H1 (cell line): Measurements from ENCODE around the gene SCART1. TPM values are rescaled to one million over a fixed set of nuclear protein-coding genes. Genes with fewer than 3 reads are reported as not detected.

Source experiments
- CTCF ChIA-PET: fragments of 300-600 bp; sonication (Branson Sonifier 250); formaldehyde crosslinking; loops from one replicate; lab custom pipeline; 2021; ENCODE audit not compliant: partially characterized antibody; lab: Charles Lee
- POLR2A ChIA-PET: fragments of 300-600 bp; sonication (Branson Sonifier 250); formaldehyde crosslinking; loops from one replicate; lab custom pipeline; 2021; ENCODE audit warnings: inconsistent platforms; ENCODE audit not compliant: partially characterized antibody; lab: Charles Lee
- DNase-seq, 2 experiments: peaks; one replicate each; pipeline versions ENCODE4 v3.0.0 to v3.0.0-alpha.2; 2010 to 2022; ENCODE audit warnings: low spot score in 2 of 2, low read depth in 1 of 2, mixed read lengths in 1 of 2
- FAIRE-seq: peaks from 2 replicates; lab custom pipeline; 2011; peaks lifted over from hg19 to GRCh38; lab: Jason Lieb, UNC
- H2AFZ ChIP-seq: 2 replicates; pipeline ENCODE4 v1.8.1; 2012; ENCODE audit warnings: low read length, inconsistent platforms
- H2AK5ac ChIP-seq: 2 replicates; pipeline ENCODE4 v1.6.1; 2013; ENCODE audit warnings: low read depth, low read length
- H2BK120ac ChIP-seq: replicated peaks from 2 replicates; pipeline ENCODE3; 2013; ENCODE audit warnings: low read depth, low read length, inconsistent platforms
- H2BK12ac ChIP-seq: 2 replicates; pipeline ENCODE4 v1.6.1; 2013; ENCODE audit warnings: low read depth, low read length
- H2BK15ac ChIP-seq: 2 replicates; pipeline ENCODE4 v1.6.1; 2013; ENCODE audit warnings: low read length
- H2BK20ac ChIP-seq: 2 replicates; pipeline ENCODE4 v1.6.1; 2013; ENCODE audit warnings: low read length
- H2BK5ac ChIP-seq: 2 replicates; pipeline ENCODE4 v1.6.1; 2013; ENCODE audit warnings: low read depth, low read length
- H3K14ac ChIP-seq: 2 replicates; pipeline ENCODE4 v1.6.1; 2013; ENCODE audit warnings: inconsistent platforms; ENCODE audit not compliant: insufficient read length
- H3K18ac ChIP-seq: 2 replicates; pipeline ENCODE4 v1.6.1; 2013; ENCODE audit warnings: low read length; ENCODE audit errors: extremely low read depth
- H3K23ac ChIP-seq: 2 replicates; pipeline ENCODE4 v1.6.1; 2013; ENCODE audit warnings: inconsistent platforms; ENCODE audit not compliant: insufficient read length
- H3K23me2 ChIP-seq: 2 replicates; pipeline ENCODE4 v1.6.1; 2013; ENCODE audit warnings: low read depth, low read length
- H3K27ac ChIP-seq: 2 replicates; pipeline ENCODE4 v1.6.1; 2011; ENCODE audit warnings: low read depth, low read length, inconsistent platforms
- H3K27me3 ChIP-seq, 4 experiments: replicated peaks in 1 of 4; 1 replicate in 1 of 4; 2 replicates in 3 of 4; pipeline versions ENCODE4 v1.6.1 to v1.8.1; 2011 to 2013; ENCODE audit warnings: low read length in 3 of 4, mild to moderate bottlenecking in 3 of 4, inconsistent platforms in 2 of 4, mixed read lengths in 2 of 4, moderate library complexity in 1 of 4; ENCODE audit not compliant: control insufficient read depth in 3 of 4, insufficient read depth in 3 of 4; ENCODE audit errors: extremely low read depth in 1 of 4
- H3K36me3 ChIP-seq, 4 experiments: 2 replicates each; pipeline versions ENCODE4 v1.6.1 to v1.8.1; 2011 to 2013; ENCODE audit warnings: mild to moderate bottlenecking in 4 of 4, low read length in 3 of 4, moderate library complexity in 2 of 4, control low read depth in 1 of 4, inconsistent platforms in 1 of 4; ENCODE audit not compliant: insufficient read depth in 4 of 4, control insufficient read depth in 2 of 4
- H3K4ac ChIP-seq: replicated peaks from 2 replicates; pipeline ENCODE3; 2013; ENCODE audit warnings: low read length, low read depth, mixed read lengths, inconsistent platforms; ENCODE audit not compliant: insufficient read length
- H3K4me1 ChIP-seq, 4 experiments: replicated peaks in 1 of 4; 1 replicate in 1 of 4; 2 replicates in 3 of 4; pipeline versions ENCODE4 v1.6.1 to v1.8.1; 2011 to 2013; ENCODE audit warnings: low read length in 3 of 4, inconsistent platforms in 2 of 4, mixed read lengths in 1 of 4; ENCODE audit not compliant: insufficient read depth in 4 of 4, control insufficient read depth in 3 of 4
- H3K4me2 ChIP-seq, 2 experiments: 2 replicates each; pipeline versions ENCODE4 v1.6.1 to v1.8.1; 2011 to 2013; ENCODE audit warnings: low read depth in 2 of 2, low read length in 2 of 2, control low read depth in 1 of 2, inconsistent platforms in 1 of 2, mild to moderate bottlenecking in 1 of 2; ENCODE audit not compliant: insufficient read depth in 1 of 2
- H3K4me3 ChIP-seq, 4 experiments: fragments of 200-600, 300-600 bp in 1 of 4; sonication (generic), shearing (Covaris generic), sonication (Bioruptor Twin) in 1 of 4; 2 replicates each; pipeline versions ENCODE4 v1.5.1 to v1.8.1; 2011 to 2016; ENCODE audit warnings: low read length in 4 of 4, low read depth in 3 of 4, control low read depth in 2 of 4, inconsistent platforms in 2 of 4, mild to moderate bottlenecking in 2 of 4, mixed read lengths in 1 of 4, moderate library complexity in 1 of 4; ENCODE audit not compliant: insufficient read depth in 2 of 4; ENCODE audit errors: extremely low read depth in 1 of 4
- H3K56ac ChIP-seq: replicated peaks from 2 replicates; pipeline ENCODE3; 2013; ENCODE audit warnings: low read depth, mild to moderate bottlenecking, mixed read lengths, low read length, inconsistent platforms; ENCODE audit not compliant: insufficient read length
- H3K79me1 ChIP-seq: 2 replicates; pipeline ENCODE4 v1.6.1; 2013; ENCODE audit warnings: low read depth, low read length, control low read depth
- H3K79me2 ChIP-seq, 2 experiments: 2 replicates each; pipeline versions ENCODE4 v1.6.1 to v1.8.1; 2012 to 2013; ENCODE audit warnings: low read length in 2 of 2, mild to moderate bottlenecking in 2 of 2, inconsistent platforms in 1 of 2; ENCODE audit not compliant: insufficient read depth in 2 of 2, control insufficient read depth in 1 of 2
- H3K9ac ChIP-seq, 4 experiments: replicated peaks in 1 of 4; 1 replicate in 1 of 4; 2 replicates in 3 of 4; pipeline versions ENCODE4 v1.6.1 to v1.8.1; 2011 to 2013; ENCODE audit warnings: low read depth in 3 of 4, low read length in 3 of 4, control low read depth in 2 of 4, mild to moderate bottlenecking in 2 of 4, moderate library complexity in 2 of 4, inconsistent platforms in 1 of 4; ENCODE audit errors: extremely low read depth in 1 of 4
- H3K9me3 ChIP-seq, 2 experiments: 2 replicates each; pipeline versions ENCODE4 v1.6.1 to v1.8.1; 2012 to 2013; ENCODE audit warnings: mild to moderate bottlenecking in 2 of 2, moderate library complexity in 2 of 2, control low read depth in 1 of 2, inconsistent platforms in 1 of 2, low read depth in 1 of 2, low read length in 1 of 2, mixed read lengths in 1 of 2; ENCODE audit not compliant: insufficient read depth in 2 of 2
- H4K20me1 ChIP-seq, 2 experiments: replicated peaks in 1 of 2; 2 replicates each; pipeline versions ENCODE3 to v1.8.1; 2011 to 2013; ENCODE audit warnings: inconsistent platforms in 2 of 2, low read length in 2 of 2, mild to moderate bottlenecking in 1 of 2; ENCODE audit not compliant: insufficient read depth in 2 of 2, control insufficient read depth in 1 of 2
- H4K5ac ChIP-seq: 2 replicates; pipeline ENCODE4 v1.6.1; 2013; ENCODE audit warnings: low read length, low read depth, mixed read lengths, inconsistent platforms; ENCODE audit not compliant: insufficient read length
- H4K8ac ChIP-seq: 2 replicates; pipeline ENCODE4 v1.8.0; 2013; ENCODE audit warnings: mild to moderate bottlenecking, moderate library complexity, low read length, inconsistent platforms; ENCODE audit not compliant: insufficient read depth; ENCODE audit errors: extremely low read depth
- H4K91ac ChIP-seq: replicated peaks from 2 replicates; pipeline ENCODE3; 2013; ENCODE audit warnings: low read length, mixed read lengths, inconsistent platforms; ENCODE audit not compliant: insufficient read length
- BACH1 ChIP-seq: IDR thresholded peaks from 2 replicates; pipeline ENCODE4 v1.6.1; 2012; ENCODE audit warnings: low read length, improper control_type of control experiment
- BCL11A ChIP-seq, 2 experiments: IDR thresholded peaks; one replicate each; pipeline ENCODE4 v1.6.1; 2011; ENCODE audit warnings: low read depth in 2 of 2, low read length in 2 of 2, mild to moderate bottlenecking in 2 of 2
- CBX5 ChIP-seq: fragments of 300-800, 300-1000 bp; sonication (generic); IDR thresholded peaks from 2 replicates; pipeline ENCODE4 v1.7.1; 2016; ENCODE audit warnings: antibody characterized with exemption, low read length, low read depth
- CHD1 ChIP-seq: IDR thresholded peaks from 2 replicates; pipeline ENCODE4 v1.6.1; 2012; ENCODE audit warnings: low read depth, low read length, improper control_type of control experiment
- CTBP2 ChIP-seq: IDR thresholded peaks from 2 replicates; pipeline ENCODE4 v1.7.0; 2011; ENCODE audit warnings: borderline replicate concordance, mild to moderate bottlenecking, moderate library complexity, mixed read lengths, low read length; ENCODE audit not compliant: insufficient read depth, insufficient read length
- EGR1 ChIP-seq: IDR thresholded peaks from 2 replicates; pipeline ENCODE4 v1.6.1; 2011; ENCODE audit warnings: low read depth, low read length, borderline replicate concordance
- EP300 ChIP-seq, 2 experiments: IDR thresholded peaks; 1 replicate in 1 of 2; 2 replicates in 1 of 2; pipeline ENCODE4 v1.6.1; 2011 to 2012; ENCODE audit warnings: low read depth in 2 of 2, low read length in 2 of 2, mild to moderate bottlenecking in 2 of 2, borderline replicate concordance in 1 of 2, inconsistent platforms in 1 of 2, moderate library complexity in 1 of 2
- HDAC6 ChIP-seq: IDR thresholded peaks from one replicate; pipeline ENCODE4 v1.7.1; 2012; ENCODE audit warnings: low read depth, mild to moderate bottlenecking, inconsistent platforms, low read length, moderate library complexity
- MAFK ChIP-seq: IDR thresholded peaks from 2 replicates; pipeline ENCODE4 v1.6.1; 2012; ENCODE audit warnings: low read depth, mild to moderate bottlenecking, improper control_type of control experiment, low read length
- POU5F1 ChIP-seq: IDR thresholded peaks from 2 replicates; pipeline ENCODE4 v1.6.1; 2011; ENCODE audit warnings: low read depth, mild to moderate bottlenecking, low read length, moderate library complexity
- RBBP5 ChIP-seq: IDR thresholded peaks from 2 replicates; pipeline ENCODE4 v1.7.1; 2012; ENCODE audit warnings: low read depth, mild to moderate bottlenecking, inconsistent platforms, low read length, moderate library complexity, borderline replicate concordance
- SAP30 ChIP-seq: fragments of 300-600 bp; sonication (generic); IDR thresholded peaks from 2 replicates; pipeline ENCODE4 v1.7.1; 2012; ENCODE audit warnings: low read length, moderate library complexity, mild to moderate bottlenecking, inconsistent platforms; ENCODE audit not compliant: insufficient read depth, insufficient replicate concordance
- SIX5 ChIP-seq: IDR thresholded peaks from 2 replicates; pipeline ENCODE4 v1.6.1; 2011; ENCODE audit warnings: mild to moderate bottlenecking, low read depth, low read length
- TAF1 ChIP-seq: IDR thresholded peaks from 2 replicates; pipeline ENCODE4 v1.6.1; 2011; ENCODE audit warnings: mild to moderate bottlenecking, low read depth, low read length
- WGBS, 2 experiments: shearing (Covaris generic) in 1 of 2; methylation state at CpG; one replicate each; pipeline versions ENCODE4 v1.1.6 to v1.1.7; 2013 to 2015; ENCODE audit warnings: low lambda C conversion rate in 2 of 2, mixed read lengths in 2 of 2, inconsistent platforms in 1 of 2, low coverage in 1 of 2, missing lambda C conversion rate in 1 of 2; ENCODE audit not compliant: insufficient replicate concordance in 2 of 2, insufficient coverage in 1 of 2, insufficient read length in 1 of 2; ENCODE audit errors: extremely low coverage in 1 of 2, missing lambda C conversion rate in 1 of 2; 5-methylcytosine and 5-hydroxymethylcytosine counted together
- polyA plus RNA-seq, 7 experiments: library from polyadenylated mRNA; depleted of rRNA in 3 of 7; stranded (reverse) in 5 of 7; unstranded in 2 of 7; fragments of >200 nt in 5 of 7; fragments of 200-250 nt in 2 of 7; gene quantifications; 1 replicate in 5 of 7; 2 replicates in 1 of 7; 4 replicates in 1 of 7; pipeline versions ENCODE4 v1.2.1 to v1.2.3, GENCODE V29; 2011 to 2013; ENCODE audit warnings: missing spikeins in 2 of 7, mixed read lengths in 2 of 7
- total RNA-seq: library from RNA; stranded (reverse); fragmentation: NEBNext Ultra II Directional; extraction: Animal tissue kit (Norgen Biotek cat#: 25700); gene quantifications from 2 replicates; pipeline ENCODE4 v1.2.1, GENCODE V29; 2021

Gene SCART1
- total and polyA plus RNA-seq, 2 of the 8 experiments (the other 6 are each of a cell fraction or from before 2014, with no cell fraction given): 0.14 to 0.19 TPM

DNA sequence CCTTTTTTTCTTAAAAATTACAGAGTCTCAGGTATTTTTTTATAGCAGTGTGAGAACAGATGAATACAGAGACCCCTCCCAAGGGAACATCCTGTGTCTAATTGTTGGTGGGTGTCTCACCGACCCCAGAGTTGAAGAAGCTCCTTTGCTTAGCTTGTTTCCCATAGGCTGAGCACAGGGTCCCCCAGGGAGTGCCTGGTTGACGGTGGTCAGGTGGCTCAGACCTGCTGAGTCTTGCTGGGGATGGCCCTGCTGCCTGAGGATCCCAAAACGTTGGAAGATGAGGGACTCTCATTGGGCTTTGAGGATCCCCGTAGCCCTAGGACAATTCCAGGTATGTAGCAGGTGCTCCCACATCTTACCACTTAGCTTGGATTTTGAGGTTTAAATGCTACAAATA, 19.5 kb downstream of the SCART1 start:
- FAIRE-seq: no peak

More for the DNA sequence above, 19.5 kb downstream of the SCART1 start:
- Histone ChIP-seq H3K79me1 (no peaks in the 10 kb centered on the region), H2BK5ac (no peak overlapping the region), H3K14ac (no peak overlapping the region), H4K20me1 (no peaks in the 10 kb centered on the region), H3K23ac (no peak overlapping the region), H2AFZ (no peak overlapping the region), H4K8ac (no peak overlapping the region), H4K5ac (no peak overlapping the region), H3K23me2 (no peaks in the 10 kb centered on the region), H3K56ac (no peak overlapping the region), H3K18ac (no peak overlapping the region), H3K4me2 (no peak overlapping the region), H3K9me3 (peaks cover 50 to 72% of the 10 kb centered on the region in 2 experiments), H4K91ac (no peak overlapping the region), H2BK15ac (no peak overlapping the region), H3K4ac (no peak overlapping the region), H3K79me2 (no peaks in the 10 kb centered on the region), H3K9ac (no peak overlapping the region), H2BK120ac (no peak overlapping the region), H2BK20ac (no peak overlapping the region), H3K27ac (no peak overlapping the region), H3K36me3 (no peaks in the 10 kb centered on the region), H2AK5ac (no peak overlapping the region), H2BK12ac (no peak overlapping the region), H3K4me1 (no peaks in the 10 kb centered on the region), H3K27me3 (no peaks in the 10 kb centered on the region), H3K4me3 (no peak overlapping the region)
- WGBS, 2 experiments: 57% methylated on average over 4 of the region's 4 CpGs; no CpG with 5 or more reads in 1 of the 2 experiments
- DNase-seq: no peak
- ChIA-PET POLR2A (no interaction called here), CTCF (no interaction called here)
- TF ChIP-seq CBX5: no peak
- TF ChIP-seq MAFK: no peak
- TF ChIP-seq EGR1: no peak
- TF ChIP-seq SAP30: no peak
- TF ChIP-seq TAF1: no peak
- TF ChIP-seq HDAC6: no peak
- TF ChIP-seq BACH1: no peak
- TF ChIP-seq SIX5: no peak
- no peak for TF ChIP-seq POU5F1
- no peak for TF ChIP-seq EP300 (IDR thresholded peaks at IDR 0.05; ENCODE audit: borderline replicate concordance in 1 of 2, low read depth in 2 of 2, low read length in 2 of 2)
- TF ChIP-seq BCL11A (IDR thresholded peaks at IDR 0.05; ENCODE audit: low read depth in 2 of 2, low read length in 2 of 2): no peak
- no peak for TF ChIP-seq RBBP5
- TF ChIP-seq CHD1: no peak
- no peak for TF ChIP-seq CTBP2
